Measurements from ENCODE around the gene PKM.

DNA sequence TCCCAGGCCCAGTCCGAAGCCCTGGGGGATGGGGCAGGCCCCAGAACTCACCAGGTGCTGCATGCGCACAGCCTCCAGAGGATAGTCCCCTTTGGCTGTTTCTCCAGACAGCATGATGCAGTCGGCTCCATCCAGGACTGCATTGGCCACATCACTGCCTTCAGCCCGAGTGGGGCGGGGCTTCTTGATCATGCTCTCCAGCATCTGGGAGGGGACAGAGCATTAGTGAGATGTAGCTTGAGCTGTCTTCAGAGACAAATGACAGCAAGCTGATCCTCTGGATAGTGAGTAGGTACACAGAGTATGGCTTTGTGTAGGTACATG, 24.4 kb downstream of the PKM start:
- TF ChIP-seq, protein P1, sequence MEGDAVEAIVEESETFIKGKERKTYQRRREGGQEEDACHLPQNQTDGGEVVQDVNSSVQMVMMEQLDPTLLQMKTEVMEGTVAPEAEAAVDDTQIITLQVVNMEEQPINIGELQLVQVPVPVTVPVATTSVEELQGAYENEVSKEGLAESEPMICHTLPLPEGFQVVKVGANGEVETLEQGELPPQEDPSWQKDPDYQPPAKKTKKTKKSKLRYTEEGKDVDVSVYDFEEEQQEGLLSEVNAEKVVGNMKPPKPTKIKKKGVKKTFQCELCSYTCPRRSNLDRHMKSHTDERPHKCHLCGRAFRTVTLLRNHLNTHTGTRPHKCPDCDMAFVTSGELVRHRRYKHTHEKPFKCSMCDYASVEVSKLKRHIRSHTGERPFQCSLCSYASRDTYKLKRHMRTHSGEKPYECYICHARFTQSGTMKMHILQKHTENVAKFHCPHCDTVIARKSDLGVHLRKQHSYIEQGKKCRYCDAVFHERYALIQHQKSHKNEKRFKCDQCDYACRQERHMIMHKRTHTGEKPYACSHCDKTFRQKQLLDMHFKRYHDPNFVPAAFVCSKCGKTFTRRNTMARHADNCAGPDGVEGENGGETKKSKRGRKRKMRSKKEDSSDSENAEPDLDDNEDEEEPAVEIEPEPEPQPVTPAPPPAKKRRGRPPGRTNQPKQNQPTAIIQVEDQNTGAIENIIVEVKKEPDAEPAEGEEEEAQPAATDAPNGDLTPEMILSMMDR (IDR thresholded peaks at IDR 0.05 in 2 of 3, conservative IDR thresholded peaks at IDR 0.05 in 1 of 3; ENCODE audit: insufficient read depth in 2 of 3, low read depth in 1 of 3, low read length in 3 of 3) = no peak
- TF ChIP-seq, protein P2, sequence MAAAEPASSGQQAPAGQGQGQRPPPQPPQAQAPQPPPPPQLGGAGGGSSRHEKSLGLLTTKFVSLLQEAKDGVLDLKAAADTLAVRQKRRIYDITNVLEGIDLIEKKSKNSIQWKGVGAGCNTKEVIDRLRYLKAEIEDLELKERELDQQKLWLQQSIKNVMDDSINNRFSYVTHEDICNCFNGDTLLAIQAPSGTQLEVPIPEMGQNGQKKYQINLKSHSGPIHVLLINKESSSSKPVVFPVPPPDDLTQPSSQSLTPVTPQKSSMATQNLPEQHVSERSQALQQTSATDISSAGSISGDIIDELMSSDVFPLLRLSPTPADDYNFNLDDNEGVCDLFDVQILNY (CRISPR knock-in tag; IDR thresholded peaks at IDR 0.05) = no peak
- TF ChIP-seq ZC3H4 (CRISPR knock-in tag; IDR thresholded peaks at IDR 0.05; ENCODE audit: borderline replicate concordance) (no peak), RBFOX2 (IDR thresholded peaks at IDR 0.05; ENCODE audit: low read depth, low read length) (no peak), NCOA2 (IDR thresholded peaks at IDR 0.05; ENCODE audit: partially characterized antibody in 2 of 2) (no peak), TFAM (CRISPR knock-in tag; conservative IDR thresholded peaks at IDR 0.05) (no peak)
- TF ChIP-seq, protein P3, sequence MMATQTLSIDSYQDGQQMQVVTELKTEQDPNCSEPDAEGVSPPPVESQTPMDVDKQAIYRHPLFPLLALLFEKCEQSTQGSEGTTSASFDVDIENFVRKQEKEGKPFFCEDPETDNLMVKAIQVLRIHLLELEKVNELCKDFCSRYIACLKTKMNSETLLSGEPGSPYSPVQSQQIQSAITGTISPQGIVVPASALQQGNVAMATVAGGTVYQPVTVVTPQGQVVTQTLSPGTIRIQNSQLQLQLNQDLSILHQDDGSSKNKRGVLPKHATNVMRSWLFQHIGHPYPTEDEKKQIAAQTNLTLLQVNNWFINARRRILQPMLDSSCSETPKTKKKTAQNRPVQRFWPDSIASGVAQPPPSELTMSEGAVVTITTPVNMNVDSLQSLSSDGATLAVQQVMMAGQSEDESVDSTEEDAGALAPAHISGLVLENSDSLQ (IDR thresholded peaks at IDR 0.05) = no peak
